Measurements from ENCODE around the gene TUBA4B. TPM values are rescaled to one million over a fixed set of nuclear protein-coding genes. Genes with fewer than 3 reads are reported as not detected.

The TUBA4B gene
- total RNA-seq, 4 donors from 2014 or later = not detected

- H3K4me3 ChIP-seq = no peak overlapping the region
- H3K9me3 ChIP-seq = no peaks in the 10 kb centered on the region
- H3K4me1 ChIP-seq = peaks cover 8 to 10% of the 10 kb centered on the region in 2 donors
- ATAC-seq = no peak
- H3K36me3 ChIP-seq = no peaks in the 10 kb centered on the region
- TF ChIP-seq CTCF (IDR thresholded peaks at IDR 0.05 in 4 of 5, conservative IDR thresholded peaks at IDR 0.05 in 1 of 5) = no peak
- TF ChIP-seq POLR2A (IDR thresholded peaks at IDR 0.05) = no peak
- no peak overlapping the region for H3K27ac ChIP-seq
- intact Hi-C loops (cut with DNase I; ENCODE audit: low total_unique reads) (loop anchor here (5.0 to 10.0 kb wide), 3 partner anchors 90 to 302 kb away; partner anchors contain the start of genes CRYBA2 and DNPEP), in situ Hi-C loops (cut with MboI; ENCODE audit: low sequenced_read_pairs in 4 of 4) (loop anchor here (5.0 to 25.0 kb wide), 4 partner anchors 132 to 240 kb away; partner anchors contain the start of genes NHEJ1 (in 2 of the 4), CHPF (in 1 of the 4), SLC23A3 (in 1 of the 4) and TMEM198 (in 1 of the 4))
- no peaks in the 10 kb centered on the region for H3K27me3 ChIP-seq
- DNase-seq = no peak
Measured at GRCh38 chr2:219296631-219297391, 43.8 kb downstream of the TUBA4B start.

- ATAC-seq (no peak), DNase-seq (no peak)
- no peaks in the 10 kb centered on the region for H3K36me3 ChIP-seq
- intact Hi-C loops (cut with DNase I; ENCODE audit: low total_unique reads) (loop anchor here (1.0 to 10.0 kb wide), 4 partner anchors 89 to 303 kb away; partner anchors contain the start of genes CRYBA2, DNPEP and NHEJ1), in situ Hi-C loops (cut with MboI; ENCODE audit: low sequenced_read_pairs in 4 of 4) (loop anchor here (5.0 to 25.0 kb wide), 4 partner anchors 133 to 239 kb away; partner anchors contain the start of genes NHEJ1 (in 2 of the 4), CHPF (in 1 of the 4), SLC23A3 (in 1 of the 4) and TMEM198 (in 1 of the 4))
- no peak for TF ChIP-seq POLR2A (IDR thresholded peaks at IDR 0.05)
- H3K4me3 ChIP-seq = no peak overlapping the region
- peaks cover 8 to 10% of the 10 kb centered on the region in 2 donors for H3K4me1 ChIP-seq
- H3K27ac ChIP-seq = no peak overlapping the region
- no peaks in the 10 kb centered on the region for H3K27me3 ChIP-seq
- H3K9me3 ChIP-seq = no peaks in the 10 kb centered on the region
Measured at GRCh38 chr2:219297766-219298456, 44.9 kb downstream of the TUBA4B start.

GRCh38 chr2:219298759-219299371, 45.8 kb downstream of the TUBA4B start:
- ATAC-seq (peak; percentile 69 to 80), DNase-seq (peak; percentile 66 to 80)
- Histone ChIP-seq H3K4me1 (peaks cover 8 to 10% of the 10 kb centered on the region in 2 donors), H3K4me3 (no peak overlapping the region), H3K9me3 (no peaks in the 10 kb centered on the region), H3K27ac (no peak overlapping the region), H3K36me3 (no peaks in the 10 kb centered on the region), H3K27me3 (no peaks in the 10 kb centered on the region)
- intact Hi-C loops (cut with DNase I; ENCODE audit: low total_unique reads) = loop anchor here (1.0 to 10.0 kb wide), 4 partner anchors 88 to 304 kb away; partner anchors contain the start of genes CRYBA2, DNPEP and NHEJ1
- TF ChIP-seq POLR2A (IDR thresholded peaks at IDR 0.05) = no peak
- TF ChIP-seq CTCF (IDR thresholded peaks at IDR 0.05 in 4 of 5, conservative IDR thresholded peaks at IDR 0.05 in 1 of 5) = peak; percentile 97 to 99 (median 97)
- in situ Hi-C loops (cut with MboI; ENCODE audit: low sequenced_read_pairs in 4 of 4) = loop anchor here (5.0 to 25.0 kb wide), 4 partner anchors 134 to 238 kb away; partner anchors contain the start of genes NHEJ1 (in 2 of the 4), CHPF (in 1 of the 4), SLC23A3 (in 1 of the 4) and TMEM198 (in 1 of the 4)

GRCh38 chr2:219299372-219299760, 46.3 kb downstream of the TUBA4B start:
- DNase-seq = no peak
- in situ Hi-C loops (cut with MboI; ENCODE audit: low sequenced_read_pairs in 4 of 4) (loop anchor here (5.0 to 25.0 kb wide), 4 partner anchors 135 to 238 kb away; partner anchors contain the start of genes NHEJ1 (in 2 of the 4), CHPF (in 1 of the 4), SLC23A3 (in 1 of the 4) and TMEM198 (in 1 of the 4)), intact Hi-C loops (cut with DNase I; ENCODE audit: low total_unique reads) (loop anchor here (5.0 to 10.0 kb wide), 3 partner anchors 88 to 305 kb away; partner anchors contain the start of genes CRYBA2 and DNPEP)
- no peaks in the 10 kb centered on the region for H3K27me3 ChIP-seq
- TF ChIP-seq CTCF (IDR thresholded peaks at IDR 0.05 in 4 of 5, conservative IDR thresholded peaks at IDR 0.05 in 1 of 5) = no peak
- no peak for TF ChIP-seq POLR2A (IDR thresholded peaks at IDR 0.05)
- H3K27ac ChIP-seq = no peak overlapping the region
- no peaks in the 10 kb centered on the region for H3K36me3 ChIP-seq
- no peaks in the 10 kb centered on the region for H3K9me3 ChIP-seq
- H3K4me1 ChIP-seq = peaks cover 4 to 8% of the 10 kb centered on the region in 2 donors
- no peak overlapping the region for H3K4me3 ChIP-seq
- ATAC-seq = no peak
